Hepatocyte (in vitro differentiated cells): ENCODE measurements around the gene COL9A2. TPM values are rescaled to one million over a fixed set of nuclear protein-coding genes. Genes with fewer than 3 reads are reported as not detected.

Source experiments
- DNase-seq: peaks from one replicate; pipeline ENCODE4 v3.0.0-alpha.2; 2016; ENCODE audit warnings: low spot score
- H2AFZ ChIP-seq: fragments of 200-600 bp; sonication (generic); 2 replicates; pipeline ENCODE4 v1.6.0; 2016; ENCODE audit warnings: antibody characterized with exemption, mild to moderate bottlenecking
- H3K27ac ChIP-seq: fragments of 200-600 bp; sonication (generic); 2 replicates; pipeline ENCODE4 v1.5.1; 2016; ENCODE audit warnings: mild to moderate bottlenecking
- H3K27me3 ChIP-seq: fragments of 200-600 bp; sonication (generic); 2 replicates; pipeline ENCODE4 v1.6.1; 2016
- H3K36me3 ChIP-seq: fragments of 200-600 bp; sonication (generic); replicated peaks from 2 replicates; pipeline ENCODE4 v1.5.1; 2016; ENCODE audit warnings: low read depth; ENCODE audit not compliant: insufficient read depth
- H3K4me1 ChIP-seq: fragments of 200-600 bp; sonication (generic); 2 replicates; pipeline ENCODE4 v1.5.1; 2016; ENCODE audit warnings: mild to moderate bottlenecking, moderate library complexity; ENCODE audit not compliant: insufficient read depth
- H3K4me2 ChIP-seq: fragments of 200-600 bp; sonication (generic); 2 replicates; pipeline ENCODE4 v1.6.0; 2016
- H3K4me3 ChIP-seq: fragments of 200-600 bp; sonication (generic); 2 replicates; pipeline ENCODE4 v1.5.1; 2016; ENCODE audit warnings: mild to moderate bottlenecking
- H3K79me2 ChIP-seq: fragments of 200-600 bp; sonication (generic); 2 replicates; pipeline ENCODE4 v1.6.0; 2017; ENCODE audit warnings: mild to moderate bottlenecking
- H3K9me2 ChIP-seq: fragments of 200-600 bp; sonication (generic); replicated peaks from 2 replicates; pipeline ENCODE4 v1.6.0; 2017; ENCODE audit warnings: mild to moderate bottlenecking; ENCODE audit not compliant: insufficient read depth
- H3K9me3 ChIP-seq: fragments of 200-600 bp; sonication (generic); 2 replicates; pipeline ENCODE4 v1.5.1; 2016; ENCODE audit warnings: low read depth, mild to moderate bottlenecking
- H4K20me1 ChIP-seq: fragments of 200-600 bp; sonication (generic); 2 replicates; pipeline ENCODE4 v1.6.0; 2016; ENCODE audit warnings: mild to moderate bottlenecking; ENCODE audit not compliant: insufficient read depth, poor library complexity, severe bottlenecking
- EZH2 ChIP-seq: fragments of 200-600 bp; sonication (generic); IDR thresholded peaks from 2 replicates; pipeline ENCODE4 v1.6.1; 2016; ENCODE audit warnings: antibody characterized with exemption, mild to moderate bottlenecking, borderline replicate concordance
- EZH2phosphoT487 ChIP-seq: fragments of 200-600 bp; sonication (generic); IDR thresholded peaks from one replicate; pipeline ENCODE4 v1.6.1; 2018; ENCODE audit warnings: antibody characterized with exemption, mild to moderate bottlenecking, low read depth, moderate library complexity; ENCODE audit not compliant: unreplicated experiment, severe bottlenecking
- WGBS: methylation state at CpG from one replicate; pipeline ENCODE4 v1.1.6; 2016; ENCODE audit warnings: low lambda C conversion rate; ENCODE audit errors: missing lambda C conversion rate; 5-methylcytosine and 5-hydroxymethylcytosine counted together
- polyA plus RNA-seq: library from polyadenylated mRNA; unstranded; fragments of >200 nt; fragmentation: Nextera tagmentation; extraction: Ambion mirVana; gene quantifications from 2 replicates; pipeline ENCODE4 v1.2.1, GENCODE V29; 2016
- total RNA-seq: library from RNA; depleted of rRNA; stranded (reverse); fragments of >200 nt; gene quantifications from 2 replicates; pipeline ENCODE4 v1.2.3, GENCODE V29; 2014
- TF ChIP-seq, protein P1 (sequence below): fragments of 200-600 bp; sonication (generic); IDR thresholded peaks from 2 replicates; pipeline ENCODE4 v1.5.1; 2016; ENCODE audit warnings: antibody characterized with exemption, mild to moderate bottlenecking; ENCODE audit not compliant: poor library complexity

The COL9A2 gene
- total and polyA plus RNA-seq, 2 experiments from 2014 or later, result 20.6 to 24.9 TPM

- H3K4me2 ChIP-seq, result no peak overlapping the region
- H3K9me3 ChIP-seq, result no peaks in the 10 kb centered on the region
- H3K79me2 ChIP-seq, result peaks cover 38% of the 10 kb centered on the region
- no peaks in the 10 kb centered on the region for H4K20me1 ChIP-seq
- no peak overlapping the region for H3K27ac ChIP-seq
- no peak overlapping the region for H2AFZ ChIP-seq
- TF ChIP-seq, protein P1, sequence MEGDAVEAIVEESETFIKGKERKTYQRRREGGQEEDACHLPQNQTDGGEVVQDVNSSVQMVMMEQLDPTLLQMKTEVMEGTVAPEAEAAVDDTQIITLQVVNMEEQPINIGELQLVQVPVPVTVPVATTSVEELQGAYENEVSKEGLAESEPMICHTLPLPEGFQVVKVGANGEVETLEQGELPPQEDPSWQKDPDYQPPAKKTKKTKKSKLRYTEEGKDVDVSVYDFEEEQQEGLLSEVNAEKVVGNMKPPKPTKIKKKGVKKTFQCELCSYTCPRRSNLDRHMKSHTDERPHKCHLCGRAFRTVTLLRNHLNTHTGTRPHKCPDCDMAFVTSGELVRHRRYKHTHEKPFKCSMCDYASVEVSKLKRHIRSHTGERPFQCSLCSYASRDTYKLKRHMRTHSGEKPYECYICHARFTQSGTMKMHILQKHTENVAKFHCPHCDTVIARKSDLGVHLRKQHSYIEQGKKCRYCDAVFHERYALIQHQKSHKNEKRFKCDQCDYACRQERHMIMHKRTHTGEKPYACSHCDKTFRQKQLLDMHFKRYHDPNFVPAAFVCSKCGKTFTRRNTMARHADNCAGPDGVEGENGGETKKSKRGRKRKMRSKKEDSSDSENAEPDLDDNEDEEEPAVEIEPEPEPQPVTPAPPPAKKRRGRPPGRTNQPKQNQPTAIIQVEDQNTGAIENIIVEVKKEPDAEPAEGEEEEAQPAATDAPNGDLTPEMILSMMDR, result no peak
- no peak for TF ChIP-seq EZH2
- TF ChIP-seq EZH2phosphoT487, result no peak
- H3K36me3 ChIP-seq, result no peaks in the 10 kb centered on the region
- no peaks in the 10 kb centered on the region for H3K4me1 ChIP-seq
- no peaks in the 10 kb centered on the region for H3K9me2 ChIP-seq
- DNase-seq, result no peak
- no peak overlapping the region for H3K4me3 ChIP-seq
- no peaks in the 10 kb centered on the region for H3K27me3 ChIP-seq
Observed at GRCh38 chr1:40265919-40266318, 51.2 kb downstream of the COL9A2 start.

DNA sequence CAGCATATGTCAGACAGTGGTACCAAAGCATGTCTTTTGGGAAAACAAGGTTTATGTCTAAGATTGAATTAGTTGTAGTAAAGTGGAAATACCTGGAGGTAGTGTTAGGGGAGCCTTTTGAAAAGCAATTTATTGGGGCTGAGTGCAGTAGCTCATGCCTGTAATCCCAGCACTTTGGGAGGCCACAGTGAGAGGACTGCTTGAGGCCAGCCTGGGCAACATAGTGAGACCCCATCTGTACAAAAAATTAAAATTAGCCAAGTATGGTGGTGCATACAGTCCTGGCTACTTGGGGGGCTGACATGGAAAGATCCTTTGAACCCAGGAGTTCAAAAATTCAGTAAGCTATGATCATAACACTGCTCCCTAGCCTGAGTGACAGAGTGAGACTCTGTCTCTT, 51.8 kb downstream of the COL9A2 start:
- no peaks in the 10 kb centered on the region for H3K27me3 ChIP-seq
- no peaks in the 10 kb centered on the region for H3K9me3 ChIP-seq
- TF ChIP-seq EZH2 (no peak), EZH2phosphoT487 (no peak)
- no peak overlapping the region for H3K27ac ChIP-seq
- H3K79me2 ChIP-seq, result peaks cover 42% of the 10 kb centered on the region
- no peak for DNase-seq
- no peaks in the 10 kb centered on the region for H4K20me1 ChIP-seq
- H3K9me2 ChIP-seq, result no peaks in the 10 kb centered on the region
- no peak overlapping the region for H3K4me2 ChIP-seq
- H3K4me3 ChIP-seq, result no peak overlapping the region
- H3K4me1 ChIP-seq, result no peaks in the 10 kb centered on the region
- H3K36me3 ChIP-seq, result no peaks in the 10 kb centered on the region
- no peak overlapping the region for H2AFZ ChIP-seq

GRCh38 chr1:40264354-40264781, 52.7 kb downstream of the COL9A2 start:
- H3K27me3 ChIP-seq, result no peaks in the 10 kb centered on the region
- no peak overlapping the region for H3K4me3 ChIP-seq
- H2AFZ ChIP-seq, result no peak overlapping the region
- no peaks in the 10 kb centered on the region for H4K20me1 ChIP-seq
- DNase-seq, result no peak
- TF ChIP-seq EZH2, result no peak
- TF ChIP-seq EZH2phosphoT487, result no peak
- TF ChIP-seq, protein P1, result no peak
- no peak overlapping the region for H3K4me2 ChIP-seq
- no peak overlapping the region for H3K27ac ChIP-seq
- no peaks in the 10 kb centered on the region for H3K4me1 ChIP-seq
- H3K36me3 ChIP-seq, result no peaks in the 10 kb centered on the region
- WGBS, result 92% methylated on average over 3 of the region's 3 CpGs
- H3K79me2 ChIP-seq, result peaks cover 50% of the 10 kb centered on the region
- H3K9me3 ChIP-seq, result no peaks in the 10 kb centered on the region
- H3K9me2 ChIP-seq, result no peaks in the 10 kb centered on the region

DNA sequence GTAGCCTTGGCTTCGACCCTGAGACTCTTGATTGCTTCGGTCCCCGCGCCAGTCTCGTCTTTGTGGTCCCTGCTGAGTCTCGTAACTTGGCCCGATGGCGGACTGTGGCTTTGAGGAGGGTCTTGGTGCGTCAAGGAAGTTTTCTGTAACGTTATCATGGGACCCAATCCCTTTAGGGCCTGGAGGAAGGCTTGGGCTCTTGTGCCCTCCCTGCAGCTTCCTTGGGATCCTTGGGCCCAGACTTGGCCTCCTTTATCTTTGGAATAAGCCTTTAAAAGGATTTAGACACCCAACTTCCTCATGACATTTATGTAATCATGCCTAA, 58.7 kb downstream of the COL9A2 start:
- no peaks in the 10 kb centered on the region for H3K36me3 ChIP-seq
- peaks cover 7% of the 10 kb centered on the region for H3K4me1 ChIP-seq
- peak overlapping the region; percentile 59 for H3K4me3 ChIP-seq
- DNase-seq, result no peak
- H3K4me2 ChIP-seq, result peak overlapping the region; percentile 89
- peak overlapping the region; percentile 90 for H2AFZ ChIP-seq
- peaks cover 65% of the 10 kb centered on the region for H3K79me2 ChIP-seq
- peak overlapping the region; percentile 86 for H3K27ac ChIP-seq
- H4K20me1 ChIP-seq, result no peaks in the 10 kb centered on the region
- TF ChIP-seq EZH2, result no peak
- TF ChIP-seq, protein P1, result no peak
- TF ChIP-seq EZH2phosphoT487, result no peak
- H3K9me2 ChIP-seq, result no peaks in the 10 kb centered on the region
- 1% methylated on average over 10 of the region's 10 CpGs for WGBS
- H3K27me3 ChIP-seq, result no peaks in the 10 kb centered on the region
- H3K9me3 ChIP-seq, result no peaks in the 10 kb centered on the region
